ENCODE data around the gene HSDL2.
"Not testable (repeated sequence)": the region's sequence is repeated elsewhere in the genome, so short reads cannot be mapped to it uniquely, and the experiment has no call there.

Gene HSDL2

DNA sequence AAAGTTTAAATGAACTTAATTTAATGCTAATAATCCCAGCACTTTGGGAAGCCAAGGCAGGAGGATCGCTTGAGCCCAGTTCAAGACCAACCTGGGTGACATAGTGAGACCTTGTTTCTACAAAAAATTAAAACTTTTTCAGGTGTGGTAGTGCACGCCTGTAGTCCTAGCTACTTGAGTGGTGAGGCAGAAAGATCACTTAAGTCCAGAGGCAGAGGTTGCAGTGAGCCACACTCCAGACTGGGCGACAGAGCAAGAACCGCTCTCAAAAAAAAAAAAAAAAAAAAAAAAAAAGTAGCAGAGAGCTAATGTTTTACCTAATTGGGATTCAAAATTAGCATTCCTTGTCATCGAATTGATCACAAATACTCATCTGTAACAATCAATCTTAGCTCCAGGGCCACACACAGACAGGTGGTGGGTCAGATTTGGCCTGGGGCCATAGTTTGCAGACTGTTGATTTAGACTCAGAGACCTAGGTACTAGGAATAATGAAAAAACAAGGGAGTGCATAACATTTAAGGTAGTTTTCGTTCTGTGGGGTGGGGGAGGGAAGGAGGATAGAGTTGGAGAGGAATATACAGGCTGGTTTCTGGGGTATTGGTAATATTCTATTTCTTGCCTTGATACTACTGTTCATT is 21.4 kb downstream of the HSDL2 start:
- no peak for FAIRE-seq

DNA sequence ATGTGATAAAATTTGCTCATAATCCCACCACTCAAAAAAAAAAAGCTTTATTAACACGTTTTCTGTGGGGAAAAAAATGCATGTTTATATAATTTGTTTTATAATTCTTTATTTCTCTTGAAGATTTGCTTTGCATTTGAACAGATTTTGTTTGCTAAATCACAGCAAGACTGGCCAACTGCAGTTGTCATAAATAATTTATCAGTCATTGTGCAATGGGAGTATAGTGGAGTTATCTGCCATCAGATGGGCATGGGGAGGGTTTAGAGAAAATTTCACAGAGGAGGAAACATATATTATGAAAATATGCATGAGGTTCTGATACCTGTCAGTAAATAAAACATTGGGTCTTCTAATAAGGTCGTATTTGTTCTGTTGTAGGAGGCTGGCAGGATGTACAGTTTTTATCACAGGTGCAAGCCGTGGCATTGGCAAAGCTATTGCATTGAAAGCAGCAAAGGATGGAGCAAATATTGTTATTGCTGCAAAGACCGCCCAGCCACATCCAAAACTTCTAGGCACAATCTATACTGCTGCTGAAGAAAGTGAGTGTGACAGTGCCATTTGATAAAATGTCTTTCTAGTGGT is 23.8 kb downstream of the HSDL2 start:
- FAIRE-seq, result no peak

GRCh38 chr9:112404508-112404932 is 24.6 kb downstream of the HSDL2 start:
- no peak for FAIRE-seq

- FAIRE-seq, result no peak
Measured at GRCh38 chr9:112408275-112408674, 28.4 kb downstream of the HSDL2 start.

GRCh38 chr9:112408819-112409218 is 28.9 kb downstream of the HSDL2 start:
- FAIRE-seq, result no peak

GRCh38 chr9:112409758-112410157 is 29.9 kb downstream of the HSDL2 start:
- FAIRE-seq, result no peak

DNA sequence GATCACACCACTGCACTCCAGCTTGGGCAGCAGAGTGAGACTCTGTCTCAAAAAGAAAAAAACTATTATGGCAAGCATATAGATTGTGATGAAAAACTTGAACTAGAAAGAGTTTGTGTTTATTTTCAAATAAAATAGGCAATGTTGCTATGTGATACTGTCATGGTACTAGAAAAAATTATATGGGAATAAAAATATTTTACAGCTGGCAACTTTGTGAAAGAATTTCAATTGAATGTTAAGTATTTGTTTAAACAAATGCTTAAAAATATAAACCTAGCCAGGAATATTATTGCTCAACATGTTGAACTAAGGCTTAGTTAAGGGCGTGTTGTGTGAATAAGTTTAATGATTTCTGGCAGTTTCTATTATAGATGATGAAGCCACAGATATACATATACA is 31.7 kb downstream of the HSDL2 start:
- no peak for FAIRE-seq

GRCh38 chr9:112413728-112414127 is 33.8 kb downstream of the HSDL2 start:
- FAIRE-seq, result not testable (repeated sequence)

GRCh38 chr9:112420208-112420607 is 40.3 kb downstream of the HSDL2 start:
- FAIRE-seq, result no peak

GRCh38 chr9:112421771-112422222 is 41.9 kb downstream of the HSDL2 start:
- no peak for FAIRE-seq

DNA sequence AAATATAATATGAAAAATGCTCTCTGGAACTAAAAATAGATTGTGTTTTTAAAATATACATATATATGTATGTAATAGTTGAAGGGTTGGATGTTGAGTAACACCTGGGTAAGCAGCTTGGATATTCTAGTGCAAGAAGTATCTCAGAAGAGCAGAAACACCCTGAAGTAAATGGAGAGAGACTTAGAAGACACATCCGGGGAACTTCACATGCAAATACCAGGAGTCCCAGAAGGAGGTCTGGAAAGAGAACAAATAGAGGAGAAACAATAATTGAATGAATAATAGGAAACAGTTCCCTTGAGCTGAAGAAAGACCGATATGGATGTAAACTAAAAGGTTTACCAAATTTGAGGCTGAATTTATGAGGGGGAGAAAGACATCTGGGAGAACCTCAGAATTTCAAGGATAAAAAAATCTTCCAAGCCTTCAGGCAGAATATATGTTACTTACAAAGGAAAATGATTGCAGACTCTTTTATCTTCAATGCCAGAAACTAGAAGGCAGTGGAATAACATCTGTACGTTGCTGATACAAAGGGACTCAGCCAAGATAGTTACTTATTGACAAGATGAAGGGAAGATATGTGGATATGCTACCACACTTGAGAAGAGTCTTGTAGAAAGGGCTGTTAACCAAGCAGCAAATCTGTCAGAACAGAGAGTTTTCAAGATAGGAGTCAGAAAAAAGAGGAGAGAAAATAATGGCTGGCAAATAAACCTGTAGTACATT is 42.7 kb downstream of the HSDL2 start:
- FAIRE-seq, result no peak

- no peak for FAIRE-seq
Measured at GRCh38 chr9:112430006-112430522, 50.2 kb downstream of the HSDL2 start.

DNA sequence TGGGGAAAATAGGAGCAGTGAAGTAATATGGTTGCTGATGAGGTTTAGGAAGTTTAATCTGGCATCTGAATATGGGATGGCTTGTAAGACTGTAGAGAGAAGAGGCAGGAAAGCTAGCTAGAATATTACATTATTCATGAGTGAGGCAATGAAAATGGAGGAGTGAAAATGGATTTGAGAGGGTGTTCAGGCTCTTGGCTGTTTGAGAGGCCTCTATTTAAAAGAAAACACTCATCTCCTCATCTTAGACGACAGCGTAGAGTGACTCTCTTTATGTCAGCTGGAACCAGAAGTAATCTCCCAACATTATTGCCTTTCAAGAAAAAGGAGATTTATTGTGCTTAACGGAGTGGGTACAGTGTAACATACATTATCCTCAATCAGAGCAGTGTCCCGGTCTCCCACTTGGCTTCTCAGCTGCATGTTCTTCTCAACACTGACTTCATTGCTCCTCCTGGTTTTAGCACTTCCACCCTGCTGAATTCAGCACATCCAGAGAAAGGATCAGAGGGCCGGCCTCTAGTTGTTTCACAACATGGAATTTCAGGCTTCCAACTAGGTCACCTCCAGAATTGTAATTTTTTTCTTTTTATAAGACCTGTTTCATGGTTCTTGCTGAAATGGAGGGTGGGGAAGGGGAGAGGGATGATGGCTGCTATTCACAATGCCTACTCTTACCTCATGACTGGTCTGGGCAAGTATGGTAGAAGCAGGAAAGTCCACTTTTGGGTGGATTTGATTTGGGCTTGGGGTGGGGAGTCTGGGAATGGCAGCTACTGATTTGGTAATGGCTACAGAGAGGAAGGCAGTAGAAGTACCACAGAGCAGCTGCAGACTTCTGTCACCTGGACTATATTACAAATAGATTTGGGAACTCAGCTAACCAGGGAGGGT is 53.8 kb downstream of the HSDL2 start:
- no peak for FAIRE-seq

DNA sequence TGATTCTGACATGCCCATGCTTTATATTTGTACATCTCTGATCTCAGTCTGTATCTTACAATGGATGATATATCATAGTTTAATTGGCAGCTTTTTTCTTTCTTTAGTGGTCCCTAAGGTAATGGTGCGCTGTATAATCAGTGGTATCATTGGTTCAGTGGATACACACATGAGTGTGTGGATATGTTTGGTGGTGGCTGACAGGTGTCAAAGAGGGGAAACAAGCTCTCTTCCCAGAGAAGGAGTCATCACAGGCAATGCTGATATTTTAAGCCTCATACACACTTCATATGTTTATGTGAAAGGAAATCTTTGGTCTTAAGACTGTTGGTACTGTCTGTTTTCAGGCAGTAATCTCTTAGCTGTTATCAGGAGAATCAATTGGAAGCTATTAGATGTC is 54.6 kb downstream of the HSDL2 start:
- FAIRE-seq, result no peak

DNA sequence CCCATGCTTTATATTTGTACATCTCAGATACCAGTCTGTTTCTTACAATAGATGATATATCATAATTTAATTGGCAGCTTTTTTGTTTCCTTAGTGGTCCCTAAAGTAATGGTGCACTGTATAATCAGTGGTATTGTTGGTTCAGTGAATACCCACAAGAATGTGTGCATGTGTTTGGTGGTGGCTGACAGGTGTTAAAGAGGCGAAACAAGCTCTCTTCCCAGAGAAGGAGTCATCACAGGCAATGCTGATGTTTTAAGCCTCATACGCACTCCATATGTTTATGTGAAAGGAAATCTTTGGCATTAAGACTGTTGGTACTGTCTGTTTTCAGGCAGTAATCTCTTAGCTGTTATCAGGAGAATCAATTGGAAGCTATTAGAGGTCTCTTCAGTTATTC is 57.5 kb downstream of the HSDL2 start:
- no peak for FAIRE-seq

GRCh38 chr9:112439171-112439570 is 59.3 kb downstream of the HSDL2 start:
- no peak for FAIRE-seq

DNA sequence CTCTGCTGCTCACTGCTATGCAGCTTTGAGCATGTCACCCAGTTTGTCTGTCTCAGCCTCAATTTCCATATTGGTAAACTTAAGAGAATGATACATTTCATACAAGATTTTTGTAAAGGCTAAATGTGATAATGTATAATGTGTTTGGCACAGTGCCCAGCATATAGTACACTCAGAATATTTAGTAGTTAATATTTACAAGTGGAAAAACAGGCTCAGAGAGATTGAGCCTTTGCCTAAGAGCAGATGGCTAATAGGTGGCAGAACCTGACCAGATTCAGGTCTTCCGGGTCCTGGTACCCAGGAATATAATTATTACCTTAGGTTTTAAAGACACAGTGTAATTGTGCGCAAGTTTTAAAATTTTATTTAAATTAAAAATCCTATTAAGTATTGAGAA is 59.9 kb downstream of the HSDL2 start:
- FAIRE-seq, result no peak

DNA sequence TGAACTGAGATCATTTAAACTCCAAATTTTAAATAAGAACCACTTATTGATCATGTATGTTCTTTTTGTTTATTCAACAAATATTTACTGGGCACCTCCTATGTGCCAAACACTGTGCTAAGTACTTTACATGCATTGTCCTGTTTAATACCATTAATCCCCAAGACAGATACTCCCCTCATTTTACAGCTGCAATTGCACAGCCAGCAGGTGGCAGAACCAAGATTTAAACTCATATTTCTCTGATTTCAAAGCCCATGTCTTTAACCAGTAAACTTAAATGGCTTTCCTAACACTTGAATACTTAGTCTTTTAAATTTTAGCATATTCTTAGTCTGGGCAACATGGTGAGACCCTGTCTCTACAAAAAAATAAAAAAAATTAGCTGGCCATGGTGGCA is 63.3 kb downstream of the HSDL2 start:
- FAIRE-seq, result no peak

DNA sequence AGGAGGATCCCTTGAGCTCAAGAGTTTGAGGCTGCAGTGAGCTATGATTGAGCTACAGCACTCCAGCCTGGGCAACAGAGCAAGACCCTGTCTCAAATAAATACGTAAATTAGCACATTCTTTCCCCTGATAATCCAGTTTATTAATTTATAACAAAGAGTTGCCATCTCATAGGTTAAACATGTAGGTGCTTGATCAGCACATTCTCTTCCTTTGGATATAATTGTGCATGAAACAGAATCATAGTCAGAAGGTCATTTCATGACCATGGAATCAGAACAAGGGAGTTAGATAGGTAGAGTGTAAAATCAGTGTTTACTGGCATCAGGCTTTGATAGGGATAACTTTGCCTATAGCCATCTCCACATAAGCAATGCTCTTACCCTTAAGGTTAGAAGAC is 63.7 kb downstream of the HSDL2 start:
- FAIRE-seq, result no peak

GRCh38 chr9:112445196-112445595 is 65.3 kb downstream of the HSDL2 start:
- FAIRE-seq, result no peak

GRCh38 chr9:112446080-112446479 is 66.2 kb downstream of the HSDL2 start:
- no peak for FAIRE-seq

DNA sequence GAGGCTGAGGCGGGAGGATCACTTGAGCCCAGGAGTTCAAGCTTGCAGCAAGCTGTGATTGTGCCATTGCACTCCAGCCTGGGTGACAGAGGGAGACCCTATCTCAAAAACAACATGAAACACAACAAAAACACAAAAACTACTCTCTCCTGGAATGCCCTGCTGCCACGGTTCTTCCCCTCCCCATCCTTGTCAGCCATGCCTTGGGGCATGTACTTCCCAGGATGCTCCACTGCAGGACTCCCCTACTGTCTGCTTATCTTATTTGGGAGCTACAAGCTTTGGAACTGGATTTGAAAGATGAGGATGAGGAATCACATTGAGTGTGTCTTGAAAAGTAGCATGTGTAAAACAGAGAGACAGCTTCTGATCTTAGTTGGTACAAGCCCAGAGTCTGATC is 66.6 kb downstream of the HSDL2 start:
- no peak for FAIRE-seq

DNA sequence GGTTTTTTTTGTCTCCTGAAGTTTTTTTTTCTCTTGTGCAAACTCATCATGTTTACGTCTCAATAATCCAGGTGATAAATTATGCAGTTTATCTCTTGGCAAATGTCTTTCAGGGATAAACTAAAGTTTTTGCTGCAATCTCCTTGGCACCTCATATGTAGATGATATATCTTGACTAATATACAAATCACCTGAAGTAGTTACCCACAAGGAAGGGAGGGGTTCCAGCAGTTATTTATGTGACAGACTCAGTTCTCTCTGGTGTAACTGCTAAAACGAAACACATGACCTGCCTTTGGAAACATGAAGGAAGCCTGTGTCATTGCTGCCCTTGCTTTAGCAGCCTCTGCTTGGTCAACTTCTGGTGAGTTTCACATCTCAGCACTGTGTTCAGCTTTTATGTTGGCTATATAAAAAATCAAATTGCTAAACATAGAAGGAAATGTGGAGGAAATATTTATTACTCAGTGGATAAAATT is 67.4 kb downstream of the HSDL2 start:
- FAIRE-seq, result no peak
